HG02885 (cell line): ENCODE results near the gene DRC7.
"Not testable (repeated sequence)": the region's sequence is repeated elsewhere in the genome, so short reads cannot be mapped to it uniquely, and the experiment has no call there.

Experiments used
- ATAC-seq: cut with Tn5 transposase; IDR thresholded peaks from one replicate; pipeline ENCODE4 v1.9.1; 2021; ENCODE audit warnings: mild to moderate bottlenecking; ENCODE audit not compliant: unreplicated experiment, poor library complexity

Gene DRC7

DNA sequence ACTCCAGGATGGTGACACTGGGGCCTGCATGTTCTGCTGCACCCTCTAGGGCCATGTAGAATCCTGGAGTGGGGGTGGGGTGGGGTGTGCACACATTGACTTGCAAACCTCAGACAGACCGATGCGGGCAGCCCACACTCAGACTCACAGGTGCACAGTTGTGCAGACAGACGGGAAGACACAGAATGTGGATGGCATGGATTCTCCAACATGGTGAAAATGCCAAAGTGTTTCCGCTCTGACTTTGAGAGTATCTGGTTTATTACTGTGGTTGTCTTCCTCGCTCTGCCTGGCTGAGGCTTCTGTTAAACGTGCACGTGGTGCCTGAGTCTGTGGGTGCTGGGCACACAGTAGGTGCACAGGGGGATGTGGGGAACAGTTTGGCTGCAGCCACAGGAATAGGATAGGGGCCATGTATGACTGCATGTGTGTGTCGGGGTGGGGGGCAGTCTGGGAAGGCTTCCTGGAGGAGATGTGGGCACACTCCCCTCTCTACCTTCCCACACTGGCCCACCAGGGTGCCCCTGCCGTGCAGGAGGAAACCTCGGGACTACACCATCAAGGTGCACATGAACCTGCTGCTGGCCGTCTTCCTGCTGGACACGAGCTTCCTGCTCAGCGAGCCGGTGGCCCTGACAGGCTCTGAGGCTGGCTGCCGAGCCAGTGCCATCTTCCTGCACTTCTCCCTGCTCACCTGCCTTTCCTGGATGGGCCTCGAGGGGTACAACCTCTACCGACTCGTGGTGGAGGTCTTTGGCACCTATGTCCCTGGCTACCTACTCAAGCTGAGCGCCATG lies 35.5 kb upstream of the DRC7 start:
- no peak for ATAC-seq

DNA sequence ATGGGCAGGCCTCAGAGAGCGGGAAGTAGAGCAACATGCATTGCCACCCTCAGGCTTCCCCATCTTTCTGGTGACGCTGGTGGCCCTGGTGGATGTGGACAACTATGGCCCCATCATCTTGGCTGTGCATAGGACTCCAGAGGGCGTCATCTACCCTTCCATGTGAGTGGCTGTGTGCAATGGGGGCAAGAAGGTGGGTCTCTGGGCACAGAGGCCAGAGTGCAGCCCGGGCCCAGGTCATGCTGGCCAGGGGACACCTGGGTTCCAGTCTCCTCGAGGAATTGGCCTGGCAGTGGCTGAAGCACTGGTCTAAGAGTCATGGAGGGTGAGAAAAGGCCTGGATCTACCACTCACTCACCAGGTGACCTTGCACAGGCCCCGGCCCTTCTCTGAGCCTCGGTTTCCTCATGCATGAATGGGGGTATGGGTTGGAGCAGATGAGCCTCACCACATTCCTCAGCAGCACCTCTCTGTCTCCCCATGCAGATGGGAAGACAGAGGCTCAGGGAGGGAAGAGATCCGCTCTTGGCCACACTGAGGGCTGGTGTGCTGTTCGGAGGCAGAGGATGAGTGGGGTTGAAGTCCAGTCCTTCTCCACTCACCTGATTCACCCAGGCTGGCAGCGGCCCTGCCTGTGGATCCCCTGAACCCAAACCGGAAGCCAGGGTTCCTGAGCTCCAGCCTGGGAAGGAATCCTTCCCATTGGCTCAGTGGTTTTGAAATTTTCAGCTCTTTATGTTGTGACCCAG lies 33.7 kb upstream of the DRC7 start:
- ATAC-seq = no peak

DNA sequence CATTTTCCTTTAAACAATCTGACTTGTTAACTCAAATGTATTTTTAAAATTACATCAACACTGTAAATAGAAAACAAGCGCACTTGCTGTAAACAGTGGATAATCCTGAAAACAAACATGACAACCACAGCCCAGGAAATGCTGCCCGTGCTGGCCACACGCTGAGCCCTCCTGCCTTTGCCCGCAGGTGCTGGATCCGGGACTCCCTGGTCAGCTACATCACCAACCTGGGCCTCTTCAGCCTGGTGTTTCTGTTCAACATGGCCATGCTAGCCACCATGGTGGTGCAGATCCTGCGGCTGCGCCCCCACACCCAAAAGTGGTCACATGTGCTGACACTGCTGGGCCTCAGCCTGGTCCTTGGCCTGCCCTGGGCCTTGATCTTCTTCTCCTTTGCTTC lies 33.1 kb upstream of the DRC7 start:
- ATAC-seq = no peak

DNA sequence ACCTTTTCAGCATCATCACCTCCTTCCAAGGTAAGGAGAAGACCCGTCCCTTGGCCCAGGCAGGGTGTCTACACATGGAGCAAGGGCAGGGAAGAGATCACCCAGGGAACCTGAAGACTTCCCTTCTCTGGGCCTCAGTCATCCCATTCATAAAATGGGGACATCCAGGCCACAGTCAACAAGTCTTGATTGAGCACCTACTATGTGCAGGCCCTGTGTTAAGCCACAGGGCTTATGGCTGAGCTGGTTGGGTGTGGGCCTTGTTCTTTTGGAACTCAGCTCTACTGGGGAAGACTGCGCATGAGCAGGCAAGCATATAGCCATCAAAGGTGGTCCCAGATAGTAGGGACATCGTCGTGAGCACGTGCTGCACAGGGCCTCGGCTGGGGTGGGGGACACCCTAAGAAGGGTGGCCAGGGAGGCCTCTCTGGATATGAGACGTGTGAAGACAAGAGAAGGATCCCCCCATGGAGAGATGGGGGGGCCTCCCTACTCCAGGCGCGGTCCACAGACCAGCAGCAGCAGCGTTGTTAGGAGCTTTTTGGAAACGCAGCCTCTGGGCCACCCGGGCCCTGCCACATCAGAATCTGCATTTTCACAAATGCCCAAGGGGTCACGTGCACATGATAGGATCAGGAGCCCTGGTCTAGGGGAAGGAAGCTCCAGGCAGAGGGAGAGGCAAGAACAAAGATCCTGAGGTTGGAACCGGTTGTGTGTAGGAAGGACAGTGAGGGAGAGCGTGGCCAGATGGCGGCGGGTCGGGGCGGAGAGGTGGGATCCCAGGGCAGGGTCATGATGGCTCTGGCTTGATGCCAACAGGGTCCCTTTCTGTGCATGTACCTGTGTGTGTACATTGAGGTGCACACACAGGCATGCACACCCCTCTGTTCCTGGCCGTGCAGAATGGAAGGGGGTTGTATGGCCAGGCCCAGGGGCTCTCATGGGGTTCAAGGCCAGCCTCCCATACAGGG lies 32.4 kb upstream of the DRC7 start:
- no peak for ATAC-seq

DNA sequence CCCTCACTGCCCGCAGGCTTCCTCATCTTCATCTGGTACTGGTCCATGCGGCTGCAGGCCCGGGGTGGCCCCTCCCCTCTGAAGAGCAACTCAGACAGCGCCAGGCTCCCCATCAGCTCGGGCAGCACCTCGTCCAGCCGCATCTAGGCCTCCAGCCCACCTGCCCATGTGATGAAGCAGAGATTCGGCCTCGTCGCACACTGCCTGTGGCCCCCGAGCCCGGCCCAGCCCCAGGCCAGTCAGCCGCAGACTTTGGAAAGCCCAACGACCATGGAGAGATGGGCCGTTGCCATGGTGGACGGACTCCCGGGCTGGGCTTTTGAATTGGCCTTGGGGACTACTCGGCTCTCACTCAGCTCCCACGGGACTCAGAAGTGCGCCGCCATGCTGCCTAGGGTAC lies 31.2 kb upstream of the DRC7 start:
- no peak for ATAC-seq

DNA sequence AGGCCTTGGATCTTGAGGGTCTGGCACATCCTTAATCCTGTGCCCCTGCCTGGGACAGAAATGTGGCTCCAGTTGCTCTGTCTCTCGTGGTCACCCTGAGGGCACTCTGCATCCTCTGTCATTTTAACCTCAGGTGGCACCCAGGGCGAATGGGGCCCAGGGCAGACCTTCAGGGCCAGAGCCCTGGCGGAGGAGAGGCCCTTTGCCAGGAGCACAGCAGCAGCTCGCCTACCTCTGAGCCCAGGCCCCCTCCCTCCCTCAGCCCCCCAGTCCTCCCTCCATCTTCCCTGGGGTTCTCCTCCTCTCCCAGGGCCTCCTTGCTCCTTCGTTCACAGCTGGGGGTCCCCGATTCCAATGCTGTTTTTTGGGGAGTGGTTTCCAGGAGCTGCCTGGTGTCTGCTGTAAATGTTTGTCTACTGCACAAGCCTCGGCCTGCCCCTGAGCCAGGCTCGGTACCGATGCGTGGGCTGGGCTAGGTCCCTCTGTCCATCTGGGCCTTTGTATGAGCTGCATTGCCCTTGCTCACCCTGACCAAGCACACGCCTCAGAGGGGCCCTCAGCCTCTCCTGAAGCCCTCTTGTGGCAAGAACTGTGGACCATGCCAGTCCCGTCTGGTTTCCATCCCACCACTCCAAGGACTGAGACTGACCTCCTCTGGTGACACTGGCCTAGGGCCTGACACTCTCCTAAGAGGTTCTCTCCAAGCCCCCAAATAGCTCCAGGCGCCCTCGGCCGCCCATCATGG lies 30.5 kb upstream of the DRC7 start:
- no peak for ATAC-seq

DNA sequence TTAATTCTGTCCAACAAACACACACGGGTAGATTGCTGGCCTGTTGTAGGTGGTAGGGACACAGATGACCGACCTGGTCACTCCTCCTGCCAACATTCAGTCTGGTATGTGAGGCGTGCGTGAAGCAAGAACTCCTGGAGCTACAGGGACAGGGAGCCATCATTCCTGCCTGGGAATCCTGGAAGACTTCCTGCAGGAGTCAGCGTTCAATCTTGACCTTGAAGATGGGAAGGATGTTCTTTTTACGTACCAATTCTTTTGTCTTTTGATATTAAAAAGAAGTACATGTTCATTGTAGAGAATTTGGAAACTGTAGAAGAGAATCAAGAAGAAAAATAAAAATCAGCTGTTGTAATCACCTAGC lies 30.0 kb upstream of the DRC7 start:
- no peak for ATAC-seq

DNA sequence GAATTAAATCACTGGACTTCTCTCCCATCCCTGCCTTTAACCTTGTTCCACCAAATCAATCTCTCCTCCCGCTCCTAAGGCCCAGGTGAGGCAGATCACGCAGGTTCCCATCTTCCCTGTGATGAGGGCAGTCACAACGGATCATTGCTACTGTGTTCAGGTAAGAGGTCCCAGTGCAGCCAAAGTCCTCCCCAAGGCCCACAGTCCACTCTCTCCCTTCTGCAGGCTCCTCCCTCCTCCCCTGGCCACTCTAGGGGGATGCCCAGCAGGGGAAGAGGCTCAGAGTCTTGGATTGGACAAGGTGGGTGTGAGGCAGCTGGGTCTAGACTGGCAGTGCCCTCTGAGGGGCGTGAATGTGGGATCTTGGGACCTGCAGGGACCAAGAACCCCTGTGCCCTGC lies 29.1 kb upstream of the DRC7 start:
- no peak for ATAC-seq

DNA sequence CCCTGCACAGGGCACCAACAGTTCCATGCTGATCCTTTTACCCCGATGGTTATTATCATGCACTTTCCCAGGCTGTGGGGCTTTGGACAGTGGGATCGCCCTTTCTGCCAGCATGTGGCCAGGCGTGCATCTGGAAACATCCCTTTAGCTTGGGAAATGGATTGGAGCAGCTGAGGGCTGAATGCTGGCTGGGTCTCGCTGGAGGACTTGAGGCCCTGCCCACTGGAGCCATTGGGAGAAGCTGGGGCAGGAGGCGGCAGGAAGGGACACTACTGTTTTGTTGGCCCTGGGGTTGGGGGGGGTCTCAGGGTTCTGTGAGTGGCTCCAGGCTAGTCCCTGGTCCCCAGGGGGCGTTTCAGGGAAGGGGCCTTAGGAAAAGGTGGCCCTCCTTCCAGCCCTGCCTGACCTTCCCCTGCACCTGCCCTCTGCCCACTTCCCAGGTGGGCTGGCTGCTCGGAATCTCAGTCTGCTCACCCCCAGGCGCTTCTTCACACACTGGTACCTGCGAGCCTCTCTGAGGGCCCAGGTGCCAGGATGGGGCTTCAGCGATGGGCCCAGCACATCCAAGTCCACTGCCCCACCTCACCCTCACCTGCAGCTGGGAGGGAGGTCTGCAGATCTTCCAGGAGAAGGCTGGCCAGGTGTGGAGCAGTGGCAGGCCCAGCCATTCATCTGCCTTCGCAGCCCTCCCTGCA lies 28.1 kb upstream of the DRC7 start:
- no peak for ATAC-seq

DNA sequence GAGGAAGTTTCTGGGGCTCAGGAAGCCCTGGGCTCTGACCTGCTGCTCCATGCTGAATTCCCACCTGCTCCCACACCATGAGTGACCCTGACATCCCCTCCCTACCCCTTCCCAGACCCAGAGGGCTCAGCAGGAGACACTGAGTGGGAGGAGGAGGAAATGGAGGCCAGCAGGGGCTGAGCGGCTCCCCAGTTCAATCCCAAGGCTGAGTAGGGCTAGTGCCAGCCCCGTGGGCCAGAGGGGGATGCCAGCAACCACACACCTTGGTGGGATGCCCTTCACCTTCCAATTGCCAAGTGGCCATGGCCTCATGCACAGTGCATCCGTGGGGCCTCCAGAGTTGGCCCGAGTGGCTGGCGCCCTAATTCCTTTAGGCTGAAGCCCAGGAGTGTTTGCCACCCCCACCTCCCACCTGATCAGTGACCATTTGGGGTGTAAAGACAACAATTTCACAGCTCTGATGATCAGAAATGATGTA lies 27.5 kb upstream of the DRC7 start:
- no peak for ATAC-seq

DNA sequence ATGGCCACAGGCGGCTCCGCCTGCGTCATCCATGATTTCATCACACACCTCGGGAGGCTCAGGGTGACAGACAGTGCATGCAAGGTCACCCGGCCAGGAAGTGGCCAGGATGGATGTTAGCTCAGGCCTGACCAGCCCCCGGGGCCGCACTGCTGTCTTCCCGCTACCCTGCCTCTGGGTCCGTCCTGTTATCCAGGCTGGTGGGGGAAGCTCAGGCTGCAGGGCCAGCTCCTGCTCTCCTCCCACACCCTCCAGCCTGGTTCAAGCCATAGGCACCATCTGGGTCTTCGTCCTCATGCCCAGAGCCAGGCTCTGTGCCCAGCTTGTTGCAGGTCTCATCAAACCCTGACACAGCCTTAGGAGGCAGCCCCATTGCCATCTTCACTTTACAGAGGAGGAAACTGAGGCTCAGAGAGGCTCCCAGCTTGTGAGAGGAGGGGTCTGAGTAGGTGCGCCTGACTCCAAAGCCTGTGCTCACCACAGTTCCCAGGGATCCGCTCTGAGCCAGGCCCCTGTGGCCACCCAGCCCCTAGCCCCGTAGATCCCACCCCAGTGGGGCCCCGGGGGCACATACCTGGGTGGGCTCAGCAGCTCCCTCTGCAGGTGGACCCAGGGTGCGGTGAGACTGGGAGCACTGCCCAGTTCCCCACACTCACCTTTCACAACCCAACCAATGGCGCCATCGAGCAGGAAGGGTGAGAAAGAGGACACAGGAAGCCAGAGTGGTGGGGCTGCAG lies 26.9 kb upstream of the DRC7 start:
- ATAC-seq = no peak

DNA sequence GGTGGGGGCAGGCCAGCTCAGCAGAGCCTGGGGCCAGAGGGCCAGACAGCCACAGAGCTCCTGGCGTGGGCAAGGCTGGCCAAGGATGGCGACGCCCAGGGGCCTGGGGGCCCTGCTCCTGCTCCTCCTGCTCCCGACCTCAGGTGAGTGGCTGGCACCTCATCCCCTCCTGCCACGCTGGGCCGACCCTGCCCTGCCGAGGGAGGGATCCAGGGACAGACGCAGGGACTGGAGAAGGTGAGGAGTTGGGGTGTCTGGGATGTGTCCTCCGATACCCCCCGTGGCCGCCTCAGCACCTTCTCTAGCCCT lies 26.4 kb upstream of the DRC7 start, which contains the start of gene ADGRG3:
TSS of gene ADGRG3 (plus strand) at position 44 of the 309 bp plus-strand sequence. CDS start at position 86, 42 bp downstream.
- no peak for ATAC-seq

DNA sequence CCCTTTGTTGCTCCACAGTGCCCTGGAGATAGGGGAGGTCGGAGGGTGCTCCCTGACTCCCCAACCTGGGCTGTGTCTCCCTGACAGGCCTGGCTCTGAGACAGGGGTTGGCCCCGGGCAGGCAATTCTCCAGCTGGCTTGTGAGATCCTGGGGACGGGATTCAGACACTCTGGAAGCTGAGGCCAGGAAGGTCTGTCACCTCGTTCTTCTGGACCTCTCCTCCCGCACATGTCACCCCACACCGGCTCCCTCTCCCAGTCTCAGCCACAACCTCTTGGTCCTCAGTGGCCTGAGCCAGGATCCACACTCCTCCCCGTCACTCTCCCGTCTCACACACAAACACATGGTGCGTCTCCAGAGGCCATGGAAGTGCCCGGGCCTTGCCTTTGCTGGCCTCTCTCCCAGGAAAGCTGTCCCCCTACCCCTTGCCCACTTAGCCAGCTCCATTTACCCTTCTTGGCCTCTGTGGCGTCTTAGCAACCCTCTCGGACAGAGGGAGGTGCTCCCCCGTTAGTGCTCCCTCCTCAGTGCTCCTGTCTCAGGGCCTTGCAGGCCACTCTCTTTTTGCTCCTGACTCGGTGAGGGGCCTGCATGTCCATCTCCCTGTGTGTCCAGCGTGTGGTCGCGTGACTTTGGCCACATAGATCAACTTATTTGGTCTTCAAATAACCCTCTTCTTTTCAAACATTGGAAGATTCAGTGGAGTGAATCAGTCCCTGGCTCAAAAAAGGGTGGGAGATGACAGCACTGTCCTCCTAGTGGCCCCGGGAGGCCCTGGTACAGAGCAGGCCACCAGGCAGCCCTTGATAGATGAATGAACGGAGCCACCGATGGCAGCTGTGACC lies 25.8 kb upstream of the DRC7 start:
- no peak for ATAC-seq

DNA sequence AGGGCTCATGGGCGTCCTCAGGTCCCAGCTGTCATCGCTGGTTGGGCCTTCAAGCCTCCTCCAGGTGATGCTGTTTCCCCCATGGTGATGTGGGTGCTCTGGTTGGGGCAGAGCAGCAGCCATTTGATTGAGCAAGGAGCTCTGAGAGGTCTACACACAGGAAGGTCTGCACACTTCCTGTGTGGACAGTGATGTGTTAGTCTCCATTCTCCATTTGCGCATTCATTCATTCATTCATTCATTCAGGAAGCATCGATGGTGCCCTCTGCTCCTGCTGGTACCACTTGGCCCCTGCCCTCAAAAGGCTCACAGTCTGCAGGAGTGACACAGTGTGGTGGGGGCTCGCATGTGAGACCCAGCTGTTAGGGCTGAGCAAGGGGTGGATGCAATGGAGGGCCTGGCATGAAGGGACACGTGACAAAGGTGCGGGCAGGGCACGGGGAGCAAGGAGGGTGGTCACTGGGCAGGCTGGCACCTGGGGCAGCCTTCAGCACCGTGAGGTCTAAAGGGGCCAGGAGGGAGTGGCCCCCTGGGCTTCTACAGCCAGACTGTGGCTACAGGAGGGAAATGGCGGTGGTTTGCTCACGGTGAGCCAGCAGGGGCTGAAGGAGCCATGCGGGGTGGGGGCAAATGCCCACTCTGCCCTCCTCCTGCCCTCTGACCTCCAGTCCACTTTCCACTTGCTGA lies 25.0 kb upstream of the DRC7 start:
- ATAC-seq = no peak

DNA sequence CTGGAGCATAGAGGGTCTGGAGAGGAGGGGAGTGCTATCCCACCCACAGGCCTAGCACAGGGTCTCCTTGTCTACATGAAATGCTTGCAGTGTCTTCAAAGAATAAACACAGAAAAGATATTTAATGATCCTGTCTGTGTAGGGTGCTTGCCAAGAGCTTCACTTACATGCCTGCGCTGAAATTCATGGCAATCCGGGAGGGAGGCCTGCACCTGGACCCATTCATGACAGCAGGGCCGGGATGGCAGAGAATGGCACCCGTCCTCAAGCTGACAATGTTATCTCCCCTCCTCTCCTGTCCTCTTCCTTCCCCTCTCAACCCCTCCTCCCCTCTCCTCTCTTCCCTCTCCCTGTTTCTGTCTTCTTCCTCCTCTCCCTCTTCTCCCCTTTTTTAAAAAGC lies 24.4 kb upstream of the DRC7 start:
- no peak for ATAC-seq

DNA sequence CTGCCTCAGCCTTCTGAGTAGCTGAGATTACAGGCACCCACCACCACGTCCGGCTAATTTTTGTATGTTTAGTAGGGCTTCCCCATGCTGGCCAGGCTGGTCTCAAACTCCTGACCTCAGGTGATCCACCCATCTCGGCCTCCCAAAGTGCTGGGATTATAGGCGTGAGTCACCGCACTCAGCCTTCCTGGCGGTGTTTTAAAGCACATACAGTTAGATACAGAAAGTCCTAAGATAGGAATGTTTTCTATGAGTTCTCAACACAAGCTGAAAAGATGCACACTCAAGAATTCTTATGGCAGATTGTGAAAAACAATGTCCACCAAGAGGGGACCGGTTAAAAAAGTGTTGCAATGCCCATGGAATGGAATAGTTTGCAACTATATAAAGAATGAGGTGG lies 23.2 kb upstream of the DRC7 start:
- not testable (repeated sequence) for ATAC-seq

DNA sequence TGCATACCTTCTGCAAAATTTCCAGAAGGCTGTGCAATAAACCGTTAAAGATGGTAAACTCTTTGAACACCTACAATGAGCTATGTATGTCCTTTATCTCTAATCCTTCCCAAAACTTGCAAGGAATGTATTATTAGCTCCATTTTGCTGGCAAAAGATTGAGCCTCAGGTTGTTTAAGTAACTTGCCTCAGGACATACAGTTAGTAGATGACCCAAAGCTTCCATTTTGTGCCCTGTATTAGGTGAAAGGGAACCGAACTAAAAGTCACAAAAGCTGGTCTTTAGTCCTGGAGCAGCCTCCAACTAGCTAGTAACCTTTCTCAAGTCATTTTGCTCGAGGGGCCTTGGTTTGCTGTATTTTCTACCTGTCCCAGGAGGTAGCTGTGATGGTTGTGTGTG lies 22.2 kb upstream of the DRC7 start:
- no peak for ATAC-seq
